Measurements from ENCODE around the gene NPHS2.
"Not testable (repeated sequence)": the region's sequence is repeated elsewhere in the genome, so short reads cannot be mapped to it uniquely, and the experiment has no call there.

Gene NPHS2

DNA sequence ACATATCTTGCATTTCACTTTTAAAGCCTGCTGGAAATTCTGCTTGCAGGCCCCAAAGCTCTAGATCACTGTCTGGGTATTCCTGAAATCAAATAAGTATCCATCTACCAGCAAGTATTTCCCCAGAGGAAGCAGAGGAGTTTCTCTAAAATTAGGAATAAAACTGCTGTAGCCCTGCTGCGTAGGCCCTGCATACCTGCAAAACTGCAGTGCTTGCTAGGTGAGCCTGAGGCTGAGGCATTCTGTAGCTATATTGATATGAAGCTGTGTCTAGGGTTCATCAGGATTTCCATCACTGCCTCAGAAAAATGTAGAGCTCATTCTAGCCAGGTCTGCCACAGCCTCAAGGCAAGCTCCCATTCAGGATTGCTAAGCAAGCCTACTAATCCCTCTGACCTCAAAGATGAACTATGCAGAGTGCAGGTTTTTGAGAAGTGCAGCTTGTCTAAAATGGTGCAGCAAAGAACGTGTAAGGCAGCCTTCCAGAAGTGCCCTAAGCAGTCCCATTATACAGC lies 28.7 kb downstream of the NPHS2 start:
- DNase-seq (ENCODE audit: low read depth in 2 of 2), result no peak

DNA sequence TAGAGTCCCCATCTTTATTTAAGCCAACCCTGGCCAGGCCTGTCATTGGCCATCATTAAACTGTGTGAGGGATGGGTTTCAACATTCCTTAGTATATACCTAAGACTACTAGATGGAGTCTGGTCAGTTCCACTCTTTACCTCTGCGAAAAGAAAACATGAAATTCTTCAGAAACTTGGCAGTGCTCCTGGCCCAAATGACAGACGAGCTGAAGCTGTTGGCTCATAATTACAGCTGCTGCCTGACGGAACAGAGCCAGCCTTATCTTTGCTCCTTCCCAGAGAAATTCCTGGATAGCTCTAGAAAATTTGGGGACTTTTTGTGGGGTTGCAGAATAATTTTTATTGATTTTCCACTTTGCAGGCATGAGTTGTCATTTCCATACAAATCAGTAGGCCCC lies 30.4 kb downstream of the NPHS2 start:
- DNase-seq (ENCODE audit: low read depth in 2 of 2), result no peak

DNA sequence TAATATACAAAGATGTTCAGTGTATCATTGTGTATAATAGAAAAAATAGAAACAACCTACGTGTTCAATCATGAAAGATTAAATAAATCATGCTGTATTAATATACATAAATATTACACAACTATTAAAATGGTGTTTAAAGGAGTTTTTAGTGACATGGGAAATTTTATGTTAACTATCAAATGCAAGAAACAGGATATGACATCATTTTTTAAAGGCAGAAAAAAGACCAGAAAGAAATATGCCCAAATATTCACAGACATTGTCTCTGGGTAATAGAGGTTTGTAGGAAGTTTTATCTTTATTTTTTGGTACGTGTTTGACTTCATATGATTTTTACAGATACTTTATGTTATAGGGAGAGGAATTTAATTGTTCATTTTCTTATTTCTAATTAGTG lies 34.0 kb downstream of the NPHS2 start:
- DNase-seq (ENCODE audit: low read depth in 2 of 2), result no peak

DNA sequence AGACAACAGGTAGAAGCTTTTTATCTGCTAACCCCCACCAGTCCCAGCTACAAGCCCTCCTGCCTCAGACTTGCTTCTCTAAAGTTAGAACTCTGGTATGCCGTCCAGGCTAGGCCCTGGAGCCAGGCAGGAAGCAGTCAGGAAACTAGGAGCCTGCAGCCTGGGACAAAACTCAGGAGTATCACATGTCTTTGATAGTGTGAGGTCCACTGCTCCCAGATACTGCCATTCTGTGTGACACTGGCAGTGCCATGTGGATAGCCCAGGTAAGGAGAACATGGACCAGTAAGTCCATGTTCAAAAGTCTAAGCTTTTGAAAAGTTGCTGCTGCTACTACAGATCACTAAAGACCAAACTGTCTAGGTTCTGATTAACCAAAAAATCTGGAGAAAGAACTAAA lies 45.4 kb downstream of the NPHS2 start:
- DNase-seq (ENCODE audit: low read depth in 2 of 2), result no peak

DNA sequence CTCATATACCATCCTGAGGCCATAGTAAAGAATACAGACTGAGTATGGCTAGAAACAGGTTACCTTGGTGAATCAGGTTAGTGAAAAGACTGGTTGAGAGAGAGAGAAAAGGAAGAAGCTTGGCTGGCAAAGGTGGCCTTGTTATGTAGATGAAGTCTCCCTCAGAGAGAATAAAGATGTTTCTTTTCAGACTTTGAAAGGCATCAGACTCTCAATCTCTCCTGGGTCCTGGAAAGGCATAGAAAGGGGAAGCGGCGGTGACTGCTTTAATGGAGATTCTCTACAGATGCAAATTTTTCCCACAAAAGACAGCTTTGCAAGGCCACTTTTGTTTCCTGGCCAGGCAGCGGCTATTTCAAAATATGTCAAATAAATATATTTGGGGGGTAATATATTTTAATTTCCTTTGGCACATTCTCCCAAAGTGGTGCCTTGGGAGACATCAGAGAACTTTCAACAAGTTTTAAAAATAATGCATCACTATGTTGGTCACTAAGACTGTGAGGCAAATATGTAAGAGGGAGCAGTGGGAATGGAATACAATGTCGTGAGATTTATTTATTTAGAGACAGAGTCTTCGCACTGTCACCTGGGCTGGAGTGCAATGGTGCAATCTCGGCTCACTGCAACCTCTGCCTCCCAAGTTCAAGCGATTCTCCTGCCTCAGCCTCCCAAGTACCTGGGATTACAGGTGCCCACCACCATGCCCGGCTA lies 46.1 kb downstream of the NPHS2 start:
- no peak for DNase-seq (ENCODE audit: low read depth in 2 of 2)

DNA sequence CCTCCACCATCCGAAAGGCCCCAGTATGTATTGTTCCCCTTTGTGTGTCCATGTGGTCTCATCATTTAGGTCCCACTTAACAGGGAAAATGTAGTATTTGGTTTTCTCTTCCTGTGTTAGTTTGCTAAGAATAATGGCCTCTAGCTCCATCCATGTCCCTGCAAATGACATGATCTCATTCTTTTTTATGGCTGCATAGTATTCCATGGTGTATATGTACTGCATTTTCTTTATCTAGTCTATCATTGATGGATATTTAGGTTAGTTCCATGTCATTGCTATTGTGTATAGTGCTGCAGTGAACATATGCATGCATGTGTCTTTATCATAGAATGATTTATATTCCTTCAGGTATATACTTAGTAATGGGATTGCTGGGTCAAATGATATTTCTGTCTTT lies 57.2 kb downstream of the NPHS2 start:
- DNase-seq (ENCODE audit: low read depth in 2 of 2), result not testable (repeated sequence)

DNA sequence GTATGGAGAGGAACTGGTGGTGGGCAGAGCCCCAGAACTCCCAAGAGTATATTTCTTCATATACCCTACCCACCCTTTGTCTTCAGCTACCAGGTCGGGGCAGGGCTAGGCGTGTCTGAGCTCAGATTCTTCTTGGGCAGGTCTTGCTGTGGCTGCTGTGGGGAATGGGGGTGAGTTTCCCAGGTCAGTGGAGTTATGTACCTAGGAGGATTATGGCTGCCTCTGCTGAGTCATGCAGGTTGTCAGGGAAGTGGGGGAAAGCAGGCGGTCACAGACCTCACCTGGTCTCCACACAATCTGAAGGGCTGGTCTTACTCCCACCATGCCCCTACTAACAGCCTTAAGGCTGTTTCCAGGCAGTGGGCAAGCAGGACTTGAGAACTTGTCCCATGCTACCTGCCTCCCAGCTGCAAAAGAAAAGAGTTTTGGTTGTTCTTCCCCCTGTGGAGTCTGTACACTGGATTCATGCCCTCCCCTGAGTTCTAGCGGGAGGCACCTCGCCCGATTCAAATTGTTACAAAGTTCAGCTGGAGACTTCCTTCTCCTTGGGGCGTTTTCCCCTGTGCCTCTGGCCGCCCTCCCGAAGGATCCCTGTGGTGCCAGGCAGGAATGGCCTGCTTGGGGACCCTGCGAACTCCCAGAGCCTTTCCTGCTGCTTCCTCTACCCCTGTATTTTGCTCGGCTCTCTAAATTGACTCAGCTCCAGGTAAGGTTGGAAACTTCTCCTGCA lies 58.6 kb downstream of the NPHS2 start:
- DNase-seq (ENCODE audit: low read depth in 2 of 2), result no peak

DNA sequence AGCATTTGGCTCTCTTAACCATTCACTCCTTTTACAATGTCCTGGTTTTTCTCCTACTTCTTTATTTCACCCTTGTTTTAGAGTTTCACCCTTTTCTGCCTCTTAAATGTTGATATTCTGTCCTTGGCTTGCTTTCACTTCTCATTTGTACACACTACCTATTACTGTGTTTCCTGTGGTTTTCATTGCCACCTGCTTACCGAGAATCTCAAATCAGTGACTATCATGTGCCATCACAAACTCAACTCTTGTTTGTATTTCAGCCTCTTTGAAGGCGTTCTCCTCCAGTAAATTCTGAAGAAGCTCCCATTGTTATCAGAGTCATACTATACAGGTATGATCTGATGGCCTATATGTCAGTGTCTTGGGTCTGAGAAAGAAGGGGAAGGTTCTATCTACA lies 65.7 kb downstream of the NPHS2 start:
- DNase-seq (ENCODE audit: low read depth in 2 of 2), result no peak

DNA sequence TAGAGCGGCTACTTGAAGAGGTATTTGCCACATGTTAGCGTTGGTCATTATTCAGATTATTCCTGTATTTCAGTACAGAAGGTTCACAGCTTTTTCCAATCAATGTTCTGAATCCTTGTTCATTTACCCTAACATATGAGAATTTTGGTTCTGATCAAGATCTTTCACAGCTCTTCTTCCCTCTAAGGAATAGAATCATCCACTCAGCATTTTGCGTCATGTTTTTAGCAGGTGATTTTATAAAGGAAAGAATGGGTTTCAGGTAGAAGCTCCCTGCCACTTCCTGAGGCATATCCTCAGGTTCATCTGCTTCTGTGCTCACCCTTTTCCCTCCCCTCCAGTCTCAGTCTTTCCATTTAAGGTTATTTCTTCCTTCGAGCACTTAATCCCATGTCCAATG lies 66.4 kb downstream of the NPHS2 start:
- no peak for DNase-seq (ENCODE audit: low read depth in 2 of 2)

DNA sequence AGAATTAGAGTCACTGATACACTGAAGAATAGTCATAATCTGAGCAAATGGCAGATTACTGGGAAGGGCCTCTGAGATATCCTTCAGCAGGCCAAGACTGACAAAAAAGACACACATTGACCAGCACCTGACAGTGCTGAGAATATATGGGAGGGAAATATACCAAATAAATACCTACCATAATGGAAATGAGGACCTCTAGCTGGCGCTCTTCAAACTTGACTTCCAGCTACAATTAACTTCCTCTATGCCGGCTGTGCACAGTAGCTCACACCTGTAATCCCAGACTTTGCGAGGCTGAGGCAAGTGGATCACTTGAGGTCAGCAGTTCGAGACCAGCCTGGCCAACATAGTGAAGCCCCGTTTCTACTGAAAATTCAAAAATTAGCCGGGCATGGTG lies 69.5 kb downstream of the NPHS2 start:
- no peak for DNase-seq (ENCODE audit: low read depth in 2 of 2)

Data from stimulated activated CD8-positive, alpha-beta memory T cell treated with anti-CD3 and anti-CD28 coated beads, Interleukin-7, amount 100 ng/mL, for 1 hour (primary cell).